ENCODE measurements around the gene EHMT1. TPM values are rescaled to one million over a fixed set of nuclear protein-coding genes. Genes with fewer than 3 reads are reported as not detected.

Gene EHMT1
- total and polyA plus RNA-seq, 2 experiments from 2014 or later = 162 to 177 TPM

DNA sequence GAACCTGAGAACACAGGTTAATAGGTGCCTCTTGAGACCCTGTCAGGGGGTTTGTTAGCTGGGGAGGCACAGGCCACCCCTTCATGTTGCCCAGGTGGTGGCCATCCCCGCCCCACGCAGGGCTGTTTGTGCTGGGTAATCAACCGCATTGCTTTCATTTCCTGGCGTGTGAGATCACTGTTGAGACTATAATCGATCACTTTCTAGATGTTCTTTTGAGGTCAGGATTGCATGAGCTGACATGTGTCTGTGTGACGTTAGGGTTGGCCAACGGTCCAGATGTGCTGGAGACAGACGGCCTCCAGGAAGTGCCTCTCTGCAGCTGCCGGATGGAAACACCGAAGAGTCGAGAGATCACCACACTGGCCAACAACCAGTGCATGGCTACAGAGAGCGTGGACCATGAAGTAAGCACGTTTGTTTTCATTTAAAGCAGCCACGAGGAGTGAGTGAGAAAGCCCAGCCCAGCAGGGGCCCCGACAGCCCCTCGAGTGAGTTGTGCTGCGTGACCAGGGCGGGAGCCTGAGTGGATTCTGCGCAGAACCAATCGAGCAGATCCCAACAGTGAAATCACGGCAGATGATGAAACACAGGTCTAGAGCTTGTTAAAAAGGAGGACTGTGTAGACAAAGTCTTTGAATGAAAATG, 143.7 kb downstream of the EHMT1 start:
- Mint-ChIP-seq H3K9me3 (no peaks in the 10 kb centered on the region), H3K27me3 (ENCODE audit: insufficient read depth, low read depth, poor library complexity) (peaks cover 6% of the 10 kb centered on the region), H3K27ac (0 out of 2 replicates have a peak overlapping the region, but pooled peaks have one; percentile 19), H3K4me3 (no peak overlapping the region), H3K36me3 (ENCODE audit: low read depth) (peaks cover 82% of the 10 kb centered on the region), H3K4me1 (peaks cover 15% of the 10 kb centered on the region)
- no peak overlapping the region for H2AFZ ChIP-seq
- H3K9me2 ChIP-seq (ENCODE audit: insufficient read depth) = no peaks in the 10 kb centered on the region
- TF ChIP-seq STAT1 (IDR thresholded peaks at IDR 0.05; ENCODE audit: unreplicated experiment) = no peak
- TF ChIP-seq EZH2phosphoT487 (IDR thresholded peaks at IDR 0.05; ENCODE audit: unreplicated experiment) = no peak
- no peak for TF ChIP-seq ZNF114 (CRISPR knock-in tag; IDR thresholded peaks at IDR 0.05)
- TF ChIP-seq CREB1 (CRISPR knock-in tag; IDR thresholded peaks at IDR 0.05; ENCODE audit: low read depth) = no peak
- TF ChIP-seq EZH2 (IDR thresholded peaks at IDR 0.05; ENCODE audit: low read depth, unreplicated experiment) = no peak
- TF ChIP-seq, protein P1, sequence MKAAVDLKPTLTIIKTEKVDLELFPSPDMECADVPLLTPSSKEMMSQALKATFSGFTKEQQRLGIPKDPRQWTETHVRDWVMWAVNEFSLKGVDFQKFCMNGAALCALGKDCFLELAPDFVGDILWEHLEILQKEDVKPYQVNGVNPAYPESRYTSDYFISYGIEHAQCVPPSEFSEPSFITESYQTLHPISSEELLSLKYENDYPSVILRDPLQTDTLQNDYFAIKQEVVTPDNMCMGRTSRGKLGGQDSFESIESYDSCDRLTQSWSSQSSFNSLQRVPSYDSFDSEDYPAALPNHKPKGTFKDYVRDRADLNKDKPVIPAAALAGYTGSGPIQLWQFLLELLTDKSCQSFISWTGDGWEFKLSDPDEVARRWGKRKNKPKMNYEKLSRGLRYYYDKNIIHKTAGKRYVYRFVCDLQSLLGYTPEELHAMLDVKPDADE (IDR thresholded peaks at IDR 0.05) = no peak
- TF ChIP-seq, protein P2, sequence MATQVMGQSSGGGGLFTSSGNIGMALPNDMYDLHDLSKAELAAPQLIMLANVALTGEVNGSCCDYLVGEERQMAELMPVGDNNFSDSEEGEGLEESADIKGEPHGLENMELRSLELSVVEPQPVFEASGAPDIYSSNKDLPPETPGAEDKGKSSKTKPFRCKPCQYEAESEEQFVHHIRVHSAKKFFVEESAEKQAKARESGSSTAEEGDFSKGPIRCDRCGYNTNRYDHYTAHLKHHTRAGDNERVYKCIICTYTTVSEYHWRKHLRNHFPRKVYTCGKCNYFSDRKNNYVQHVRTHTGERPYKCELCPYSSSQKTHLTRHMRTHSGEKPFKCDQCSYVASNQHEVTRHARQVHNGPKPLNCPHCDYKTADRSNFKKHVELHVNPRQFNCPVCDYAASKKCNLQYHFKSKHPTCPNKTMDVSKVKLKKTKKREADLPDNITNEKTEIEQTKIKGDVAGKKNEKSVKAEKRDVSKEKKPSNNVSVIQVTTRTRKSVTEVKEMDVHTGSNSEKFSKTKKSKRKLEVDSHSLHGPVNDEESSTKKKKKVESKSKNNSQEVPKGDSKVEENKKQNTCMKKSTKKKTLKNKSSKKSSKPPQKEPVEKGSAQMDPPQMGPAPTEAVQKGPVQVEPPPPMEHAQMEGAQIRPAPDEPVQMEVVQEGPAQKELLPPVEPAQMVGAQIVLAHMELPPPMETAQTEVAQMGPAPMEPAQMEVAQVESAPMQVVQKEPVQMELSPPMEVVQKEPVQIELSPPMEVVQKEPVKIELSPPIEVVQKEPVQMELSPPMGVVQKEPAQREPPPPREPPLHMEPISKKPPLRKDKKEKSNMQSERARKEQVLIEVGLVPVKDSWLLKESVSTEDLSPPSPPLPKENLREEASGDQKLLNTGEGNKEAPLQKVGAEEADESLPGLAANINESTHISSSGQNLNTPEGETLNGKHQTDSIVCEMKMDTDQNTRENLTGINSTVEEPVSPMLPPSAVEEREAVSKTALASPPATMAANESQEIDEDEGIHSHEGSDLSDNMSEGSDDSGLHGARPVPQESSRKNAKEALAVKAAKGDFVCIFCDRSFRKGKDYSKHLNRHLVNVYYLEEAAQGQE (IDR thresholded peaks at IDR 0.05; ENCODE audit: unreplicated experiment) = no peak
- TF ChIP-seq JUNB (IDR thresholded peaks at IDR 0.05; ENCODE audit: unreplicated experiment) = no peak
- TF ChIP-seq POLR2AphosphoS5 (IDR thresholded peaks at IDR 0.05; ENCODE audit: low read depth) = no peak
- TF ChIP-seq NANOG (IDR thresholded peaks at IDR 0.05; ENCODE audit: borderline replicate concordance) = no peak
- TF ChIP-seq, protein P3, sequence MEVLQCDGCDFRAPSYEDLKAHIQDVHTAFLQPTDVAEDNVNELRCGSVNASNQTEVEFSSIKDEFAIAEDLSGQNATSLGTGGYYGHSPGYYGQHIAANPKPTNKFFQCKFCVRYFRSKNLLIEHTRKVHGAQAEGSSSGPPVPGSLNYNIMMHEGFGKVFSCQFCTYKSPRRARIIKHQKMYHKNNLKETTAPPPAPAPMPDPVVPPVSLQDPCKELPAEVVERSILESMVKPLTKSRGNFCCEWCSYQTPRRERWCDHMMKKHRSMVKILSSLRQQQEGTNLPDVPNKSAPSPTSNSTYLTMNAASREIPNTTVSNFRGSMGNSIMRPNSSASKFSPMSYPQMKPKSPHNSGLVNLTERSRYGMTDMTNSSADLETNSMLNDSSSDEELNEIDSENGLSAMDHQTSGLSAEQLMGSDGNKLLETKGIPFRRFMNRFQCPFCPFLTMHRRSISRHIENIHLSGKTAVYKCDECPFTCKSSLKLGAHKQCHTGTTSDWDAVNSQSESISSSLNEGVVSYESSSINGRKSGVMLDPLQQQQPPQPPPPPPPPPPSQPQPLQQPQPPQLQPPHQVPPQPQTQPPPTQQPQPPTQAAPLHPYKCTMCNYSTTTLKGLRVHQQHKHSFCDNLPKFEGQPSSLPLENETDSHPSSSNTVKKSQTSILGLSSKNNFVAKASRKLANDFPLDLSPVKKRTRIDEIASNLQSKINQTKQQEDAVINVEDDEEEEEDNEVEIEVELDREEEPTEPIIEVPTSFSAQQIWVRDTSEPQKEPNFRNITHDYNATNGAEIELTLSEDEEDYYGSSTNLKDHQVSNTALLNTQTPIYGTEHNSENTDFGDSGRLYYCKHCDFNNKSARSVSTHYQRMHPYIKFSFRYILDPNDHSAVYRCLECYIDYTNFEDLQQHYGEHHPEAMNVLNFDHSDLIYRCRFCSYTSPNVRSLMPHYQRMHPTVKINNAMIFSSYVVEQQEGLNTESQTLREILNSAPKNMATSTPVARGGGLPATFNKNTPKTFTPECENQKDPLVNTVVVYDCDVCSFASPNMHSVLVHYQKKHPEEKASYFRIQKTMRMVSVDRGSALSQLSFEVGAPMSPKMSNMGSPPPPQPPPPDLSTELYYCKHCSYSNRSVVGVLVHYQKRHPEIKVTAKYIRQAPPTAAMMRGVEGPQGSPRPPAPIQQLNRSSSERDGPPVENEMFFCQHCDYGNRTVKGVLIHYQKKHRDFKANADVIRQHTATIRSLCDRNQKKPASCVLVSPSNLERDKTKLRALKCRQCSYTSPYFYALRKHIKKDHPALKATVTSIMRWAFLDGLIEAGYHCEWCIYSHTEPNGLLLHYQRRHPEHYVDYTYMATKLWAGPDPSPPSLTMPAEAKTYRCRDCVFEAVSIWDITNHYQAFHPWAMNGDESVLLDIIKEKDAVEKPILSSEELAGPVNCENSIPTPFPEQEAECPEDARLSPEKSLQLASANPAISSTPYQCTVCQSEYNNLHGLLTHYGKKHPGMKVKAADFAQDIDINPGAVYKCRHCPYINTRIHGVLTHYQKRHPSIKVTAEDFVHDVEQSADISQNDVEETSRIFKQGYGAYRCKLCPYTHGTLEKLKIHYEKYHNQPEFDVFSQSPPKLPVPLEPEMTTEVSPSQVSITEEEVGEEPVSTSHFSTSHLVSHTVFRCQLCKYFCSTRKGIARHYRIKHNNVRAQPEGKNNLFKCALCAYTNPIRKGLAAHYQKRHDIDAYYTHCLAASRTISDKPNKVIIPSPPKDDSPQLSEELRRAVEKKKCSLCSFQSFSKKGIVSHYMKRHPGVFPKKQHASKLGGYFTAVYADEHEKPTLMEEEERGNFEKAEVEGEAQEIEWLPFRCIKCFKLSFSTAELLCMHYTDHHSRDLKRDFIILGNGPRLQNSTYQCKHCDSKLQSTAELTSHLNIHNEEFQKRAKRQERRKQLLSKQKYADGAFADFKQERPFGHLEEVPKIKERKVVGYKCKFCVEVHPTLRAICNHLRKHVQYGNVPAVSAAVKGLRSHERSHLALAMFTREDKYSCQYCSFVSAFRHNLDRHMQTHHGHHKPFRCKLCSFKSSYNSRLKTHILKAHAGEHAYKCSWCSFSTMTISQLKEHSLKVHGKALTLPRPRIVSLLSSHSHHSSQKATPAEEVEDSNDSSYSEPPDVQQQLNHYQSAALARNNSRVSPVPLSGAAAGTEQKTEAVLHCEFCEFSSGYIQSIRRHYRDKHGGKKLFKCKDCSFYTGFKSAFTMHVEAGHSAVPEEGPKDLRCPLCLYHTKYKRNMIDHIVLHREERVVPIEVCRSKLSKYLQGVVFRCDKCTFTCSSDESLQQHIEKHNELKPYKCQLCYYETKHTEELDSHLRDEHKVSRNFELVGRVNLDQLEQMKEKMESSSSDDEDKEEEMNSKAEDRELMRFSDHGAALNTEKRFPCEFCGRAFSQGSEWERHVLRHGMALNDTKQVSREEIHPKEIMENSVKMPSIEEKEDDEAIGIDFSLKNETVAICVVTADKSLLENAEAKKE (CRISPR knock-in tag; IDR thresholded peaks at IDR 0.05) = no peak
- TF ChIP-seq ZNF331 (CRISPR knock-in tag; IDR thresholded peaks at IDR 0.05; ENCODE audit: low read depth) = no peak
- TF ChIP-seq, protein P4, sequence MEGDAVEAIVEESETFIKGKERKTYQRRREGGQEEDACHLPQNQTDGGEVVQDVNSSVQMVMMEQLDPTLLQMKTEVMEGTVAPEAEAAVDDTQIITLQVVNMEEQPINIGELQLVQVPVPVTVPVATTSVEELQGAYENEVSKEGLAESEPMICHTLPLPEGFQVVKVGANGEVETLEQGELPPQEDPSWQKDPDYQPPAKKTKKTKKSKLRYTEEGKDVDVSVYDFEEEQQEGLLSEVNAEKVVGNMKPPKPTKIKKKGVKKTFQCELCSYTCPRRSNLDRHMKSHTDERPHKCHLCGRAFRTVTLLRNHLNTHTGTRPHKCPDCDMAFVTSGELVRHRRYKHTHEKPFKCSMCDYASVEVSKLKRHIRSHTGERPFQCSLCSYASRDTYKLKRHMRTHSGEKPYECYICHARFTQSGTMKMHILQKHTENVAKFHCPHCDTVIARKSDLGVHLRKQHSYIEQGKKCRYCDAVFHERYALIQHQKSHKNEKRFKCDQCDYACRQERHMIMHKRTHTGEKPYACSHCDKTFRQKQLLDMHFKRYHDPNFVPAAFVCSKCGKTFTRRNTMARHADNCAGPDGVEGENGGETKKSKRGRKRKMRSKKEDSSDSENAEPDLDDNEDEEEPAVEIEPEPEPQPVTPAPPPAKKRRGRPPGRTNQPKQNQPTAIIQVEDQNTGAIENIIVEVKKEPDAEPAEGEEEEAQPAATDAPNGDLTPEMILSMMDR (conservative IDR thresholded peaks at IDR 0.05; ENCODE audit: low read depth in 2 of 2) = no peak
- no peaks in the 10 kb centered on the region for H3K4me1 ChIP-seq (ENCODE audit: insufficient read depth)
- H3K27me3 ChIP-seq (ENCODE audit: insufficient read depth) = no peaks in the 10 kb centered on the region
- H3F3A ChIP-seq (replicated peaks; ENCODE audit: low read depth) = 0 out of 2 replicates have a peak, but pooled peaks cover 3% of the 10 kb centered on the region
- ATAC-seq = no peak
- H3K36me3 ChIP-seq (ENCODE audit: insufficient read depth) = peaks cover 41% of the 10 kb centered on the region
- peaks cover 28% of the 10 kb centered on the region for H3K79me2 ChIP-seq (replicated peaks; ENCODE audit: insufficient read depth)
- DNase-seq (ENCODE audit: low spot score) = no peak
- no peak overlapping the region for H3K4me2 ChIP-seq
- H3K4me3 ChIP-seq = no peak overlapping the region
- peaks cover 17% of the 10 kb centered on the region for H4K20me1 ChIP-seq (replicated peaks; ENCODE audit: insufficient read depth)
- 0 out of 2 replicates have a peak overlapping the region, but pooled peaks have one; percentile 39 for H3K27ac ChIP-seq (ENCODE audit: low read depth)
